Heart left ventricle (tissue), 13 donors: ENCODE results near the gene ANXA10.

Source experiments
- POLR2A ChIP-seq, 2 donors: fragments of 450-650 bp; IDR thresholded peaks; one replicate each; pipeline ENCODE4 v1.6.1; 2017; ENCODE audit warnings: antibody characterized with exemption in 2 of 2, mild to moderate bottlenecking in 2 of 2, moderate library complexity in 2 of 2
- TF ChIP-seq, protein P1 (sequence below), 12 donors: fragments of 200-600 bp; sonication (generic) in 4 of 12; IDR thresholded peaks; one replicate each; pipeline versions ENCODE4 v1.5.0 to v1.8.0; 2018 to 2022; ENCODE audit warnings: antibody characterized with exemption in 12 of 12, mild to moderate bottlenecking in 5 of 12
- donor health status: ischemic (EF 13 %, LVEDD 7.1; RV severe dilation, severe dysfunction).
- donor health status: DM: no; HTN: yes; CAD: no.
- donor health status: DM: no; HTN: no; CAD: no.
- donor health status: ischemic (EF 25% LVEDD 6.9; RV normal size, moderate dysfunction).
- donor health status: ischemic (EF 25% LVEDD 5.7; RV mildly dilated, moderate dysfunction).
- donor health status: ischemic (EF 35%, LVEDD 5.7; RV mildly dilated, moderate dysfunction).
- donor health status: nonischemic (EF 11% LVEDD 7.7; RV severe dilation, severe dysfunction).
- donor health status: DM: yes; HTN: yes; CAD: no.
- donor health status: PGD.
- donor health status: ischemic (EF 29% LVEDD 5.4; RV normal size, mild dysfunction).
- donor health status: nonischemic (EF 23%, LVEDD 6.1; RV moderate dilation, normal function).

GRCh38 chr4:168092176-168092712 lies at the start of gene ANXA10:
- TF ChIP-seq, protein P1, sequence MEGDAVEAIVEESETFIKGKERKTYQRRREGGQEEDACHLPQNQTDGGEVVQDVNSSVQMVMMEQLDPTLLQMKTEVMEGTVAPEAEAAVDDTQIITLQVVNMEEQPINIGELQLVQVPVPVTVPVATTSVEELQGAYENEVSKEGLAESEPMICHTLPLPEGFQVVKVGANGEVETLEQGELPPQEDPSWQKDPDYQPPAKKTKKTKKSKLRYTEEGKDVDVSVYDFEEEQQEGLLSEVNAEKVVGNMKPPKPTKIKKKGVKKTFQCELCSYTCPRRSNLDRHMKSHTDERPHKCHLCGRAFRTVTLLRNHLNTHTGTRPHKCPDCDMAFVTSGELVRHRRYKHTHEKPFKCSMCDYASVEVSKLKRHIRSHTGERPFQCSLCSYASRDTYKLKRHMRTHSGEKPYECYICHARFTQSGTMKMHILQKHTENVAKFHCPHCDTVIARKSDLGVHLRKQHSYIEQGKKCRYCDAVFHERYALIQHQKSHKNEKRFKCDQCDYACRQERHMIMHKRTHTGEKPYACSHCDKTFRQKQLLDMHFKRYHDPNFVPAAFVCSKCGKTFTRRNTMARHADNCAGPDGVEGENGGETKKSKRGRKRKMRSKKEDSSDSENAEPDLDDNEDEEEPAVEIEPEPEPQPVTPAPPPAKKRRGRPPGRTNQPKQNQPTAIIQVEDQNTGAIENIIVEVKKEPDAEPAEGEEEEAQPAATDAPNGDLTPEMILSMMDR (IDR thresholded peaks at IDR 0.05) = no peak
- no peak for TF ChIP-seq POLR2A (IDR thresholded peaks at IDR 0.05)
